ENCODE results near the gene CEP85.
"Not testable (repeated sequence)": the region's sequence is repeated elsewhere in the genome, so short reads cannot be mapped to it uniquely, and the experiment has no call there.

The CEP85 gene

GRCh38 chr1:26225033-26225831, 8.8 kb upstream of the CEP85 start:
- H3K9me3 ChIP-seq (ENCODE audit: control insufficient read depth in 2 of 2, low read length in 2 of 2) = no peaks in the 10 kb centered on the region
- no peak overlapping the region for H3K27ac ChIP-seq (ENCODE audit: low read length)
- peak overlapping the region; percentile 17 to 63 for H3K4me3 ChIP-seq (ENCODE audit: low read length in 2 of 2)
- H3K9ac ChIP-seq (ENCODE audit: low read length in 2 of 2) = no peak overlapping the region
- H3K27me3 ChIP-seq (ENCODE audit: control insufficient read depth in 1 of 2, insufficient read depth in 2 of 2, low read length in 2 of 2) = peaks cover 16 to 21% of the 10 kb centered on the region in 2 donors
- H3K4me1 ChIP-seq (ENCODE audit: control insufficient read depth, insufficient read depth, low read length) = peaks cover 8% of the 10 kb centered on the region
- H3K36me3 ChIP-seq (ENCODE audit: control insufficient read depth in 2 of 2, insufficient read depth in 2 of 2, low read length in 2 of 2) = no peaks in the 10 kb centered on the region

- not testable (repeated sequence) for H3K9me3 ChIP-seq (ENCODE audit: control insufficient read depth in 2 of 2, low read length in 2 of 2); H3K27me3 ChIP-seq (ENCODE audit: control insufficient read depth in 1 of 2, insufficient read depth in 2 of 2, low read length in 2 of 2); H3K4me3 ChIP-seq (ENCODE audit: low read length in 2 of 2); H3K36me3 ChIP-seq (ENCODE audit: control insufficient read depth in 2 of 2, insufficient read depth in 2 of 2, low read length in 2 of 2); H3K9ac ChIP-seq (ENCODE audit: low read length in 2 of 2); H3K4me1 ChIP-seq (ENCODE audit: control insufficient read depth, insufficient read depth, low read length); H3K27ac ChIP-seq (ENCODE audit: low read length)
These were observed 3.3 kb upstream of the CEP85 start for GRCh38 chr1:26230682-26231081.

GRCh38 chr1:26234644-26235370, 807 bp downstream of the CEP85 start:
- Histone ChIP-seq H3K9me3 (ENCODE audit: control insufficient read depth in 2 of 2, low read length in 2 of 2) (no peaks in the 10 kb centered on the region), H3K4me1 (ENCODE audit: control insufficient read depth, insufficient read depth, low read length) (peaks cover 9% of the 10 kb centered on the region), H3K27me3 (ENCODE audit: control insufficient read depth in 1 of 2, insufficient read depth in 2 of 2, low read length in 2 of 2) (no peaks in the 10 kb centered on the region), H3K27ac (ENCODE audit: low read length) (peak overlapping the region; percentile 88), H3K9ac (ENCODE audit: low read length in 2 of 2) (peak overlapping the region; percentile 90 to 91), H3K4me3 (ENCODE audit: low read length in 2 of 2) (peak overlapping the region; percentile 96 to 97), H3K36me3 (ENCODE audit: control insufficient read depth in 2 of 2, insufficient read depth in 2 of 2, low read length in 2 of 2) (no peaks in the 10 kb centered on the region)

GRCh38 chr1:26237230-26237966, 3.4 kb downstream of the CEP85 start:
- no peak overlapping the region for H3K9ac ChIP-seq (ENCODE audit: low read length in 2 of 2)
- H3K27ac ChIP-seq (ENCODE audit: low read length) = no peak overlapping the region
- H3K9me3 ChIP-seq (ENCODE audit: control insufficient read depth in 2 of 2, low read length in 2 of 2) = no peaks in the 10 kb centered on the region
- no peak overlapping the region for H3K4me3 ChIP-seq (ENCODE audit: low read length in 2 of 2)
- H3K27me3 ChIP-seq (ENCODE audit: control insufficient read depth in 1 of 2, insufficient read depth in 2 of 2, low read length in 2 of 2) = no peaks in the 10 kb centered on the region
- peaks cover 9% of the 10 kb centered on the region for H3K4me1 ChIP-seq (ENCODE audit: control insufficient read depth, insufficient read depth, low read length)
- H3K36me3 ChIP-seq (ENCODE audit: control insufficient read depth in 2 of 2, insufficient read depth in 2 of 2, low read length in 2 of 2) = no peaks in the 10 kb centered on the region

- Histone ChIP-seq H3K27ac (ENCODE audit: low read length) (no peak overlapping the region), H3K4me3 (ENCODE audit: low read length in 2 of 2) (no peak overlapping the region), H3K36me3 (ENCODE audit: control insufficient read depth in 2 of 2, insufficient read depth in 2 of 2, low read length in 2 of 2) (no peaks in the 10 kb centered on the region), H3K9ac (ENCODE audit: low read length in 2 of 2) (no peak overlapping the region), H3K27me3 (ENCODE audit: control insufficient read depth in 1 of 2, insufficient read depth in 2 of 2, low read length in 2 of 2) (no peaks in the 10 kb centered on the region), H3K4me1 (ENCODE audit: control insufficient read depth, insufficient read depth, low read length) (peaks cover 3% of the 10 kb centered on the region), H3K9me3 (ENCODE audit: control insufficient read depth in 2 of 2, low read length in 2 of 2) (no peaks in the 10 kb centered on the region)
These were observed 5.9 kb downstream of the CEP85 start for GRCh38 chr1:26239936-26240335.

- H3K36me3 ChIP-seq (ENCODE audit: control insufficient read depth in 2 of 2, insufficient read depth in 2 of 2, low read length in 2 of 2) = peaks cover under 1 to 8% of the 10 kb centered on the region in 2 donors
- H3K27ac ChIP-seq (ENCODE audit: low read length) = no peak overlapping the region
- H3K9ac ChIP-seq (ENCODE audit: low read length in 2 of 2) = no peak overlapping the region
- H3K4me3 ChIP-seq (ENCODE audit: low read length in 2 of 2) = no peak overlapping the region
- no peaks in the 10 kb centered on the region for H3K4me1 ChIP-seq (ENCODE audit: control insufficient read depth, insufficient read depth, low read length)
- H3K9me3 ChIP-seq (ENCODE audit: control insufficient read depth in 2 of 2, low read length in 2 of 2) = no peaks in the 10 kb centered on the region
- no peaks in the 10 kb centered on the region for H3K27me3 ChIP-seq (ENCODE audit: control insufficient read depth in 1 of 2, insufficient read depth in 2 of 2, low read length in 2 of 2)
These were observed 18.7 kb downstream of the CEP85 start for GRCh38 chr1:26252718-26253117.

- peaks cover 6 to 19% of the 10 kb centered on the region in 2 donors for H3K36me3 ChIP-seq (ENCODE audit: control insufficient read depth in 2 of 2, insufficient read depth in 2 of 2, low read length in 2 of 2)
- H3K9ac ChIP-seq (ENCODE audit: low read length in 2 of 2) = no peak overlapping the region
These were observed 20.4 kb downstream of the CEP85 start for GRCh38 chr1:26254404-26254803.

GRCh38 chr1:26257222-26257621, 23.2 kb downstream of the CEP85 start:
- H3K9ac ChIP-seq (ENCODE audit: low read length in 2 of 2) = no peak overlapping the region
- no peaks in the 10 kb centered on the region for H3K9me3 ChIP-seq (ENCODE audit: control insufficient read depth in 2 of 2, low read length in 2 of 2)
- no peak overlapping the region for H3K27ac ChIP-seq (ENCODE audit: low read length)
- H3K4me3 ChIP-seq (ENCODE audit: low read length in 2 of 2) = no peak overlapping the region
- no peaks in the 10 kb centered on the region for H3K4me1 ChIP-seq (ENCODE audit: control insufficient read depth, insufficient read depth, low read length)
- no peaks in the 10 kb centered on the region for H3K27me3 ChIP-seq (ENCODE audit: control insufficient read depth in 1 of 2, insufficient read depth in 2 of 2, low read length in 2 of 2)
- H3K36me3 ChIP-seq (ENCODE audit: control insufficient read depth in 2 of 2, insufficient read depth in 2 of 2, low read length in 2 of 2) = peaks cover 6 to 25% of the 10 kb centered on the region in 2 donors

More at GRCh38 chr1:26254404-26254803, 20.4 kb downstream of the CEP85 start:
- Histone ChIP-seq H3K27ac (ENCODE audit: low read length) (no peak overlapping the region), H3K27me3 (ENCODE audit: control insufficient read depth in 1 of 2, insufficient read depth in 2 of 2, low read length in 2 of 2) (no peaks in the 10 kb centered on the region), H3K4me3 (ENCODE audit: low read length in 2 of 2) (no peak overlapping the region), H3K4me1 (ENCODE audit: control insufficient read depth, insufficient read depth, low read length) (no peaks in the 10 kb centered on the region), H3K9me3 (ENCODE audit: control insufficient read depth in 2 of 2, low read length in 2 of 2) (no peaks in the 10 kb centered on the region)

GRCh38 chr1:26259005-26259404, 25.0 kb downstream of the CEP85 start:
- Histone ChIP-seq H3K27ac (ENCODE audit: low read length) (no peak overlapping the region), H3K27me3 (ENCODE audit: control insufficient read depth in 1 of 2, insufficient read depth in 2 of 2, low read length in 2 of 2) (no peaks in the 10 kb centered on the region), H3K9me3 (ENCODE audit: control insufficient read depth in 2 of 2, low read length in 2 of 2) (no peaks in the 10 kb centered on the region), H3K4me1 (ENCODE audit: control insufficient read depth, insufficient read depth, low read length) (no peaks in the 10 kb centered on the region), H3K4me3 (ENCODE audit: low read length in 2 of 2) (no peak overlapping the region), H3K9ac (ENCODE audit: low read length in 2 of 2) (no peak overlapping the region), H3K36me3 (ENCODE audit: control insufficient read depth in 2 of 2, insufficient read depth in 2 of 2, low read length in 2 of 2) (peaks cover 6 to 30% of the 10 kb centered on the region in 2 donors)

- Histone ChIP-seq H3K9ac (ENCODE audit: low read length in 2 of 2) (no peak overlapping the region), H3K27ac (ENCODE audit: low read length) (no peak overlapping the region), H3K36me3 (ENCODE audit: control insufficient read depth in 2 of 2, insufficient read depth in 2 of 2, low read length in 2 of 2) (peaks cover 6 to 31% of the 10 kb centered on the region in 2 donors), H3K27me3 (ENCODE audit: control insufficient read depth in 1 of 2, insufficient read depth in 2 of 2, low read length in 2 of 2) (no peaks in the 10 kb centered on the region), H3K4me3 (ENCODE audit: low read length in 2 of 2) (no peak overlapping the region), H3K4me1 (ENCODE audit: control insufficient read depth, insufficient read depth, low read length) (no peaks in the 10 kb centered on the region), H3K9me3 (ENCODE audit: control insufficient read depth in 2 of 2, low read length in 2 of 2) (no peaks in the 10 kb centered on the region)
These were observed 25.6 kb downstream of the CEP85 start for GRCh38 chr1:26259578-26259977.
